Esophagus mucosa (tissue), 1 donor: Measurements from ENCODE around the gene NFIC. TPM values are rescaled to one million over a fixed set of nuclear protein-coding genes. Genes with fewer than 3 reads are reported as not detected.
"Not testable (repeated sequence)": the region's sequence is repeated elsewhere in the genome, so short reads cannot be mapped to it uniquely, and the experiment has no call there.

Experiments used
- ATAC-seq: fragments of 200-7000 bp; cut with Tn5 transposase; one replicate; pipeline ENCODE4 v1.9.1; 2020
- total RNA-seq: library from RNA; stranded (reverse); gene quantifications from one replicate; pipeline ENCODE4 v1.2.4, GENCODE V29; 2023
- donor health status: DM: yes; HTN: yes; CAD: no.

Gene NFIC
- total RNA-seq, 1 donor from 2014 or later, result 68.2 TPM

DNA sequence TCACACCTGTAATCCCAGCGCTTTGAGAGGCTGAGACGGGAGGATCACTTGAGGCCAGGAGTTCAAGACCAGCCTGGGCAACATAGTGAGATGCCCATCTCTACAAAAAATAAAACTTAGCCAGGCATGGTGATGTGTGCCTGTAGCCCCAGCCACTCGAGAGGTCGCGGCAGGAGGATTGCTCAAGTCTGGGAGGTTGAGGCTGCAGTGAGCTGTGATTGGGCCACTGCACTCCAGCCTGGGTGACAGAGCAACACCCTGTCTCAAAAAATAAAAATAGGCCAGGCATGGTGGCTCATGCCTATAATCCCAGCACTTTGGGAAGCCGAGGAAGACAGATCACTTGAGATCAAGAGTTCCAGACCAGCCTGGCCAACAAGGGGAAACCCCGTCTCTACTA is 32.9 kb downstream of the NFIC start:
- ATAC-seq, result not testable (repeated sequence)

- ATAC-seq, result peak; percentile 29
Observed at GRCh38 chr19:3401004-3401768, 34.8 kb downstream of the NFIC start.

GRCh38 chr19:3402631-3403443 is 36.5 kb downstream of the NFIC start:
- no peak for ATAC-seq

DNA sequence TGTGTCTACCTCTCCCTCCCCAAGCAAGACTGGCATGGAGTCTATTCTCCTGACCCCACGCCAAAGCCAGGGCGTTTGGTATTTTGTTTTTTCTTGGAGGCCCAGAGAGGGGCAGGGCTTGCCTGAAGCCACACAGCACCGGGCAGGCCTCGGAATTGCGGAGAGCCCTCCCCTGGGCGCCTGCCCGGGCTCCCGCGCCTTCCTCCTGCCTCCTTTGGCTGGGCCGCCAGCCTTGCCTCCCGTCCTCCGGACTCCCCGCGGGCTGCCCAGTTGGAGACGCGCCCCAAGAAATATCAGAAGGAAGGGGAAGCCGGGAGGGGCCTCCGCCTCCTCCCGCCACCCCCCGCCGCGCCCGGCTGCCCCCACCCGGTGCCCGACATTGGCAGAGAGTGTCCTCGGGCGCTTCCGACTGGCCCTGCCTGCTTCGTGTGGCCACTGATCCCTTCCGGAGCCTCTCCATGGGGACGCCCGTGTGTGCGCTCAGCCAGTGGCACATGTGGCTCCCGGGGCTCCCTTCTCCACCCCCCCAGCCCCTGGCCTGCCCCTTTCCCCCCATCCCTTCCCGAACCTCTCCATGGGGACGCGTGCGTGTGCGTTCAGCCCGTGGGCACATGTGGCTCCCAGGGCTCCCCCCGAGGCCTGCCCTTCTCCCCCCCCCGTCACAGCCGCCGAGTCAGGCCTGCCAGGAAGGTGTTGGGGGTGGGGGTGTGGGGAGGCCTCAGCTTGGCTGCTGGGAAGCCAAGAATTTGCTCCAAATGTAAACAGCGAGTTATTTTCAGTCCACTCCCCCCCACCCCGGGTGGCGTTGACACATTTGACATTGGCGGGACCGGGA is 37.3 kb downstream of the NFIC start:
- ATAC-seq, result peak; percentile 57

DNA sequence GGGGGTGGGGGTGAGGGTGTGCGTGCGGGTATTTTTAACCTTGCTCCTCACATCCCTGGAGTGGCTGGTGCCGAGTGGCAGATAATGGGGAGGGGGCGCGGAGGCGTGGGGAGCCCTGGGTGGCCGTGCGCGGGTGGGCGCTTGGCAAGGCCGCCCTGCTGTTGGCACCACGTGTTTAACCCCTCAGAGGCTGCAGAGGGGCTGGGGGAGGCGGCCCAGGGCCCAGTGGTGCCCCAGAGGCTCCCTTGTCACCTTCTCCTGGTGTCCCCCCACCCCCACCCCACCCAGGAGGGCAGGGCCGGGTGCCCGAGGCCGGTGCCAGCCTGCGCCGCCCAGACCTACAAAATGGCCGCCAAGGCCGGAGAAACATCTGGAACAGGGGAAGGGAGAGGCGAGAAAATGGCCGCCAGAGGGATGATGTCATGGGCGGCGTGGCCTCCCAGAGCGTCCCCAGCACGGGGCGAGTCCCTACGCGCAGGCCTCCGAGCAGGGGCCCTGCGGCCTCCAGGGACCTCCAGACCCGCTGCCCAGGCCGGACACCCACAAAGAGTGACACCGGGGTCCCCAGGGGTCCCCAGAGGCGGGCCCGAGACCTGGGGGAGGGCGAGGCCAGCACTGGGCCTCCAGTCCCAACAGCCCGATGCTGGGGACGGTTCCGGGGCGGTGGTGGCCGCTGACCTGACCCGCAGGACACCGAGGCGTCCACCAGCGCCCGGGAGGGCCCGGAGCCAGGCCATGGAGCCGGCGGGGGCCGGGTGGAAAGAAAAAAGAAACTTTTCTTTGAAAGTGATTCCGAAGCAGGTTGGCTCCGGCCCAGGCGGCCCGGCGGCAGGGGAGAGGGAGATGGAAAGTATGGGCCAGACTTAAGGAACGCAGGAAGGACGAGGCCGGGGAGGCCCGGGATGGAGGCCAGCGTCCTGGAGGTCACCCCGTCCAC is 38.2 kb downstream of the NFIC start:
- peak; percentile 75 for ATAC-seq

GRCh38 chr19:3405261-3405653 is 38.9 kb downstream of the NFIC start:
- ATAC-seq, result no peak

- ATAC-seq, result no peak
Observed at GRCh38 chr19:3406571-3407111, 40.3 kb downstream of the NFIC start.

GRCh38 chr19:3407556-3408516 is 41.5 kb downstream of the NFIC start:
- ATAC-seq, result no peak

- ATAC-seq, result no peak
Observed at GRCh38 chr19:3408996-3409345, 42.6 kb downstream of the NFIC start.

- peak; percentile 27 for ATAC-seq
Observed at GRCh38 chr19:3409346-3410064, 43.1 kb downstream of the NFIC start.

DNA sequence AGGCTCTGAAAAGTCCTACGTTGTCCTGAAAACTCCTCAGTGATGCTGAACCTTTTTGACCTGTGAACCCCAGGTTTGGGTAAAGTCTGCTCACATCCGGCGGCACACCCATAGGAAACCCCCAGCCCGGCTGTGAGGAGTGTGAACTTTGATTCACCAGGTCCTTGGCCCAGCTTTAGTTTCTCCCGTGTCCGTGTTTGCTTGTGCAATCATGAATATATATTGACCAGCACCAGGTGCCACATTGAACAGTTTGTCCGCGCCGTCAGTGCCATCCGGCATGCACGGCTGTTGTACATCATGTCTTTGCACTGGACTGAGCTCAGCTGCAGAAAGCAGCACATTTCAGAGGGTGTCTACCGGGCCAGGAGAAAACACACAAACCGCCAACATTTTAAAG is 45.3 kb downstream of the NFIC start:
- ATAC-seq, result no peak

- no peak for ATAC-seq
Observed at GRCh38 chr19:3412066-3412465, 45.7 kb downstream of the NFIC start.

DNA sequence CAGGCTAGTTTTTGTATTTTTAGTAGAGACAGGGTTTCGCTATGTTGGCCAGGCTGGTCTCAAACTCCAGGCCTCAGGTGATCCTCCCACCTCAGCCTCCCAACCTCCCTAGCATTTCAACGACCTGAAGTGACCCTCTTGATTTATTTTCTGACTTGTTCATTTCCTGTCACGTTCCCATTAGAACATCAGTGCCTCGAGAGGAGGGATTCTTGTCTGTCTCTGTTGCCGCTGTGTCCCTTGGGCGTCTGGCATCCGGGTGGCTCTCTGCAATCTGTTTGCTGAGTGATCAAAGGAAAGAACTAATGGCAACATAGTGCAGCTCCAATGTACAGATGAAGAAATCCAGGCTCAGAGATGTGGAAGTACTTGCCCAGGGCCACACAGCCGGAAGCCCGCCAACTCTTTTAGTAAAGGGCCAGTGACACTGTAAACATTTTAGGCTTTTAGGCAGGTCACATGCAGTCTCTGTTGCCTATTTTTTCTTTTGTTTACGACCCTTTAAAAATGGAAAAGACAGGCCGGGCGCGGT is 47.5 kb downstream of the NFIC start:
- ATAC-seq, result no peak

DNA sequence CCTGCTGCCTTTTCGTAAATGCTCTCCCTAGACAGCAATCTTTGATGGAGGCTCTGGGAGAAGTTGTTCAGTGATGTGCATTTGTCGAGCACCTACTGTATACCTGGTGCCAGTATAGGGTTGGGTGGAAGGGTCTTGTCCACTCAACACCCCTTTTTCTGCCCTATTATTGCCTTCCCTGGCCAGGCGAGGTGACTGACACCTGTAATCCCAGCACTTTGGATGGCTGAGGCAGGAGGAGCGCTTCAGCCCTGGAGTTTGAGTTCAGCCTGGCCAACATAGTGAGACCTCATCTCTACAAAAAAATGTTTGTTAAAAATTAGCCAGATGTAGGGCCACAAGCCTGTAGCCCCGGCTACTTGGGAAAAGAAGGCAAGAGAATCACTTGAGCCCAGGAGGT is 49.3 kb downstream of the NFIC start:
- ATAC-seq, result no peak

DNA sequence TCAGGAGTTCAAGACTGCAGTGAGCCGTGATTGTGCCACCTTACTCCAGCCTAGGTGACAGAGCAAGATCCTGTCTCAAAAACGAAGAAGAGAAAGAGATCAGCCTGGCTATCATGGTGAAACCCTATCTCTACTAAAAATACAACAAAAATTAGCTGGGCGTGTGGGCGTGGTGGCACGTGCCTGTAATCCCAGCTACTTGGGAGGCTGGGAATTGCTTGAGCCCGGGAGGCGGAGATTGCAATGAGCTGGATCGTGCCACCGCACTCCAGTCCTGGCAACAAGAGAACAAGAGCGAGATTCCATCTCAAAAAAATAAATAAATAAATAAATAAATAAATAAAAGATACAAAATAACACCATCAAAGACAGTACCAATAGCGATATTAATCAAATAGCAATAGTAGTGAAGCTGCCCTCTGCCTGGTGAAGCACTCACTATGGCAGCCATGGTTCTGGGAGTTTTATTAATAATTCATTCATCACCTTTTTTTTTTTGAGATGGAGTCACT is 53.9 kb downstream of the NFIC start:
- ATAC-seq, result no peak

DNA sequence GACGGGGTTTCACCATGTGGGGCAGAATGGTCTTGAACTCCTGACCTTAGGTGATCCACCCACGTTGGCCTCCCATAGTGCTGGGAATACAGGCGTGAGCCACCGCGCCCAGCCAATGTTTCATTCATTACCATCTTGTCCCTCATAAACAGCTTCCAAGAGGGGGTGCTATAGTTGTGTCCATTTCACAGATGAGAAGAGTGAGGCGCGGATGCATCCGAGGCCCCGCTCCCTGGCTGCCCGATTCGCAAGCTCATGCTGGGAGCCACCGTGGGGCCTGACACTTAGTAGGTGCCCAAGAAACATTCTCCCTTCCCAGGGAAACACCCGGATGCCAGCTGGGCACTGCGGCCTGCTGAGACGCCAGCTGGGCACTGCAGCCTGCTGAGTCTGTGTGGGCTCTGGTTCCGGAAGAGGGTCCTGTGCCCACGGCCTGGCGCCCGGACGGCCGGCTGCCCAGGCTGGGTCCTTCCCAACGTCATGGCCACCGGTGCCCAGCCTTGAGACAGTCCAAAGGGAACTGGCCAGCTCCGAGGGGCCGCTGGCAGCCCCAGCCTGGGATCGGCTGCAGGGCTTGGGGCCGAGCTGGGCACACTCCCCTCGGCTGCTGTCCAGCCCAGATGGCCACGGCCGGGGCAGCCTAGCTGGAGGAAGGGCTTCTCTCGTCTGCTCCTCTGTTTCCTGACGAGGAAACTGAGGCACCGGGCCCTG is 54.7 kb downstream of the NFIC start:
- ATAC-seq, result peak; percentile 29

DNA sequence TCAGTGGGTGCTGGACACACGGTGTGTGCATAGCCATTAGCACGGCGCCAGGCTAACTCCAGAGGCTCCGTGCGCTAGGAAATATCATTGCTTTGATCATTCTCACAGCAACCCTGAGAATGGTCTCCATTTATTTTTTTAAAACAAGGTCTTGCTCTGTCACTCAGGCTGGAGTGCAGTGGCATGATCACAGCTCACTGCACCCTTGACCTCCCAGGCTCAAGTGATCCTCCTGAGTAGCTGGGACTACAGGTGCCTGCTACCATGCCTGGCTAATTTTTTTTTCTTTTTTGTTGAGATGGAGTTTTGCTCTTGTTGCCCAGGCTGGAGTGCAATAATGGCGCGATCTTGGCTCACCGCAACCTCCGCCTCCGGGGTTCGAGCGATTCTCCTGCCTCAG is 55.3 kb downstream of the NFIC start:
- ATAC-seq, result not testable (repeated sequence)

- no peak for ATAC-seq
Observed at GRCh38 chr19:3423183-3423829, 56.9 kb downstream of the NFIC start.
